ENCODE measurements around the gene LAMA5.

- no peak for TF ChIP-seq POLR2AphosphoS5 (IDR thresholded peaks at IDR 0.05; ENCODE audit: low read depth, low read length)
- TF ChIP-seq REST (IDR thresholded peaks at IDR 0.05; ENCODE audit: insufficient read depth in 1 of 2, low read depth in 2 of 2, low read length in 2 of 2): no peak
These were observed 14.7 kb upstream of the LAMA5 start for GRCh38 chr20:62381842-62382241.

All from PFSK-1 (cell line).